Vagina (tissue), 2 donors: ENCODE results near the gene DCT.

ENCODE experiments used
- CTCF ChIP-seq, 3 experiments: fragments of 450-650 bp in 2 of 3; fragments of 200-600 bp in 1 of 3; sonication (generic) in 1 of 3; IDR thresholded peaks; one replicate each; pipeline ENCODE4 v1.5.1; 2017 to 2019; ENCODE audit warnings: antibody characterized with exemption in 3 of 3, mild to moderate bottlenecking in 2 of 3, moderate library complexity in 2 of 3
- POLR2A ChIP-seq, 2 donors: fragments of 450-650 bp; IDR thresholded peaks; one replicate each; pipeline ENCODE4 v1.6.1; 2017; ENCODE audit warnings: antibody characterized with exemption in 2 of 2, mild to moderate bottlenecking in 2 of 2, moderate library complexity in 2 of 2
- POLR2AphosphoS5 ChIP-seq, 2 donors: sonication (generic); formaldehyde crosslinking; IDR thresholded peaks; one replicate each; pipeline ENCODE4 v1.9.0; 2017; ENCODE audit warnings: antibody characterized with exemption in 2 of 2, mild to moderate bottlenecking in 2 of 2, low read depth in 1 of 2; ENCODE audit not compliant: insufficient read depth in 1 of 2

- TF ChIP-seq POLR2A (IDR thresholded peaks at IDR 0.05): no peak
- no peak for TF ChIP-seq CTCF (IDR thresholded peaks at IDR 0.05)
- no peak for TF ChIP-seq POLR2AphosphoS5 (IDR thresholded peaks at IDR 0.05; ENCODE audit: insufficient read depth in 1 of 2, low read depth in 1 of 2)
These were observed 60.1 kb downstream of the DCT start for GRCh38 chr13:94419304-94419924.
